Stimulated activated CD4-positive, alpha-beta T cell treated with anti-CD3 and anti-CD28 coated beads, Interleukin-15, amount 100 ng/mL, for 1 hour (primary cell): ENCODE measurements around the gene FLCN.

Source experiments
- DNase-seq, 2 donors: peaks; one replicate each; pipeline ENCODE4 v3.0.0-alpha.2; 2020; ENCODE audit warnings: low read depth in 1 of 2, low spot score in 1 of 2

The FLCN gene

GRCh38 chr17:17236295-17237025 lies 508 bp downstream of the FLCN start:
- no peak for DNase-seq

- no peak for DNase-seq
These were observed 1.5 kb downstream of the FLCN start for GRCh38 chr17:17235212-17236174.

GRCh38 chr17:17232303-17232621 lies 4.7 kb downstream of the FLCN start:
- DNase-seq: no peak

GRCh38 chr17:17231621-17232302 lies 5.2 kb downstream of the FLCN start:
- DNase-seq: no peak

- DNase-seq: no peak
These were observed 7.3 kb downstream of the FLCN start for GRCh38 chr17:17229416-17230384.

GRCh38 chr17:17228521-17229279 lies 8.3 kb downstream of the FLCN start:
- no peak for DNase-seq

- DNase-seq: no peak
These were observed 9.1 kb downstream of the FLCN start for GRCh38 chr17:17227608-17228520.

- DNase-seq: no peak
These were observed 10.3 kb downstream of the FLCN start for GRCh38 chr17:17226451-17227265.

- no peak for DNase-seq
These were observed 11.1 kb downstream of the FLCN start for GRCh38 chr17:17225901-17226300.

- no peak for DNase-seq
These were observed 12.8 kb downstream of the FLCN start for GRCh38 chr17:17224137-17224536.

- no peak for DNase-seq
These were observed 13.2 kb downstream of the FLCN start for GRCh38 chr17:17223736-17224135.

- no peak for DNase-seq
These were observed 15.6 kb downstream of the FLCN start for GRCh38 chr17:17221329-17221728.

- DNase-seq: no peak
These were observed 16.4 kb downstream of the FLCN start for GRCh38 chr17:17220529-17220928.

GRCh38 chr17:17217995-17218394 lies 19.0 kb downstream of the FLCN start:
- no peak for DNase-seq

GRCh38 chr17:17216776-17217175 lies 20.2 kb downstream of the FLCN start:
- DNase-seq: no peak

GRCh38 chr17:17216236-17216635 lies 20.7 kb downstream of the FLCN start:
- no peak for DNase-seq

- no peak for DNase-seq
These were observed 21.4 kb downstream of the FLCN start for GRCh38 chr17:17215575-17215974.
